GM10248 (cell line): Measurements from ENCODE around the gene SKA2.
A peak's percentile ranks its signal among the peaks of the same experiment; 100 is the strongest.

Experiments used
- CTCF ChIA-PET: fragments of 300-600 bp; sonication (Branson Sonifier 250); formaldehyde crosslinking; extraction: SDS; loops from one replicate; lab custom pipeline; 2021; ENCODE audit warnings: antibody characterized with exemption; lab: Yijun Ruan, JAX
- POLR2A ChIA-PET: fragments of 350-650 bp; sonication (Branson Sonifier 250); formaldehyde crosslinking; extraction: SDS; loops from one replicate; lab custom pipeline; 2020; ENCODE audit warnings: antibody characterized with exemption; lab: Yijun Ruan, JAX
- DNase-seq: peaks from one replicate; pipeline ENCODE4 v3.0.0; 2012; ENCODE audit errors: extremely low spot score
- TF ChIP-seq, protein P1 (sequence below): IDR thresholded peaks from 2 replicates; pipeline ENCODE4 v1.5.1; 2012; ENCODE audit warnings: mild to moderate bottlenecking, low read depth; ENCODE audit errors: extremely low read depth, missing control alignments, control extremely low read depth

The SKA2 gene

GRCh38 chr17:59154292-59154720, 680 bp downstream of the SKA2 start:
- DNase-seq: peak; percentile 21
- POLR2A ChIA-PET: interaction anchor here (0.6 to 1.5 kb wide), 3 partner anchors 523 to 1196 kb away, joined by 3 to 8 read pairs (median 4); no protein-coding TSS in a partner anchor
- TF ChIP-seq, protein P1, sequence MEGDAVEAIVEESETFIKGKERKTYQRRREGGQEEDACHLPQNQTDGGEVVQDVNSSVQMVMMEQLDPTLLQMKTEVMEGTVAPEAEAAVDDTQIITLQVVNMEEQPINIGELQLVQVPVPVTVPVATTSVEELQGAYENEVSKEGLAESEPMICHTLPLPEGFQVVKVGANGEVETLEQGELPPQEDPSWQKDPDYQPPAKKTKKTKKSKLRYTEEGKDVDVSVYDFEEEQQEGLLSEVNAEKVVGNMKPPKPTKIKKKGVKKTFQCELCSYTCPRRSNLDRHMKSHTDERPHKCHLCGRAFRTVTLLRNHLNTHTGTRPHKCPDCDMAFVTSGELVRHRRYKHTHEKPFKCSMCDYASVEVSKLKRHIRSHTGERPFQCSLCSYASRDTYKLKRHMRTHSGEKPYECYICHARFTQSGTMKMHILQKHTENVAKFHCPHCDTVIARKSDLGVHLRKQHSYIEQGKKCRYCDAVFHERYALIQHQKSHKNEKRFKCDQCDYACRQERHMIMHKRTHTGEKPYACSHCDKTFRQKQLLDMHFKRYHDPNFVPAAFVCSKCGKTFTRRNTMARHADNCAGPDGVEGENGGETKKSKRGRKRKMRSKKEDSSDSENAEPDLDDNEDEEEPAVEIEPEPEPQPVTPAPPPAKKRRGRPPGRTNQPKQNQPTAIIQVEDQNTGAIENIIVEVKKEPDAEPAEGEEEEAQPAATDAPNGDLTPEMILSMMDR: no peak
- CTCF ChIA-PET: interaction anchor here (1.3 kb wide), 1 partner anchor 10 kb away, joined by 3 read pairs; no protein-coding TSS in a partner anchor

DNA sequence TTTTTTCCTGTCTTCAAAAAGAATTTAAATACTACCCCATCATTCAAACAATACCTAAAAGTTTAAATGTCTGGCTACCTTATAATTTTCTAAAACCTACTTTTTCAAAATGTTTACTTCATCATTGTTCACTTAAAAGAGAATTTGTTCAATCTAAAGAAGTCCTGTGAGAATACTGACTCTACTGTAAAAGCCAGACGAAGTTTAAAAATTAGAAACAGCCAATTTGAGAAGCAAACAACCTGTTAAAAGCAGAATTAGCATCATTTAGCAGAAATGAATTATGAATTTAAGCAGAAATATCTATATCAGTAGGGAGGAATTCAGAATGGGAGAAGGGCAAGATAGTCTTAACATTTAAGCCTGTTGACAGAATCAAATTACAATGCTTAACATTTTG, 2.1 kb downstream of the SKA2 start:
- TF ChIP-seq, protein P1: no peak
- ChIA-PET CTCF (no interaction called here), POLR2A (interaction anchor here (0.6 kb wide), 1 partner anchor 13 kb away, joined by 3 read pairs; no protein-coding TSS in a partner anchor)
- DNase-seq: no peak

- DNase-seq: no peak
- POLR2A ChIA-PET: no interaction called here
- CTCF ChIA-PET: interaction anchor here (1.0 to 1.1 kb wide), 2 partner anchors 43 to 56 kb away, joined by 3 read pairs; no protein-coding TSS in a partner anchor
- TF ChIP-seq, protein P1: no peak
Observed at GRCh38 chr17:59151591-59151990, 3.4 kb downstream of the SKA2 start.

GRCh38 chr17:59151006-59151405, 4.0 kb downstream of the SKA2 start:
- ChIA-PET POLR2A (no interaction called here), CTCF (interaction anchor here (1.1 kb wide), 1 partner anchor 42 kb away, joined by 3 read pairs; no protein-coding TSS in a partner anchor)
- TF ChIP-seq, protein P1: no peak
- no peak for DNase-seq

- TF ChIP-seq, protein P1: no peak
- ChIA-PET CTCF (interaction anchor here (1.0 to 1.7 kb wide), 5 partner anchors 11 to 43 kb away, joined by 3 to 5 read pairs (median 3); partner anchors contain the start of gene TRIM37), POLR2A (interaction anchor here (0.6 kb wide), 1 partner anchor 810 kb away, joined by 3 read pairs; no protein-coding TSS in a partner anchor)
- no peak for DNase-seq
Observed at GRCh38 chr17:59149841-59150511, 5.0 kb downstream of the SKA2 start.

DNA sequence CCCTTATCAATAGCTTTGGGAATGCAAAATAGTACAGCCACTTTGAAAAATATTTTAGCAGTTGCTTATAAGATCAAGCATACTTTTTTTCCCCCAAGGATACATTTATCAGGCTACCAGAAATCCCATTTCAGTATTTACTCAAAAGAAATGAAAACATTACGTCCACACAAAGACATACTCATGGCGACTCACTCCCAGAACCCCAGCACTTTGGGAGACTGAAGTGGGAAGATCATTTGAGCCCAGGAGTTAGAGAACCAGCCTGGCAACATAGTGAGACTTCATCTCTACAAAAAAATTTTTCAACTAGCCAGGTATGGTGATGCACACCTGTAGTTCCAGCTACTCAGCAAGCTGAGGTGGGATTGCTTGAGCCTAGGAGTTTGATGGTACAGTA, 5.9 kb downstream of the SKA2 start:
- ChIA-PET CTCF (interaction anchor here (0.6 to 1.7 kb wide), 4 partner anchors 10 to 42 kb away, joined by 3 to 5 read pairs (median 4); partner anchors contain the start of gene TRIM37), POLR2A (no interaction called here)
- DNase-seq: no peak
- TF ChIP-seq, protein P1: no peak
